DND-41 (cell line): ENCODE results near the gene VWCE.
"Not testable (repeated sequence)": the region's sequence is repeated elsewhere in the genome, so short reads cannot be mapped to it uniquely, and the experiment has no call there.

Source experiments
- CTCF ChIP-seq: IDR thresholded peaks from 2 replicates; pipeline ENCODE4 v1.5.1; 2012; ENCODE audit warnings: borderline replicate concordance, low read length, moderate library complexity, mild to moderate bottlenecking; ENCODE audit not compliant: poor library complexity, severe bottlenecking; ENCODE audit errors: extremely low read depth
- EZH2 ChIP-seq: IDR thresholded peaks from 3 replicates; pipeline ENCODE4 v1.6.1; 2012; ENCODE audit warnings: borderline replicate concordance, low read depth, mild to moderate bottlenecking, moderate library complexity, low read length, inconsistent platforms; ENCODE audit not compliant: severe bottlenecking

DNA sequence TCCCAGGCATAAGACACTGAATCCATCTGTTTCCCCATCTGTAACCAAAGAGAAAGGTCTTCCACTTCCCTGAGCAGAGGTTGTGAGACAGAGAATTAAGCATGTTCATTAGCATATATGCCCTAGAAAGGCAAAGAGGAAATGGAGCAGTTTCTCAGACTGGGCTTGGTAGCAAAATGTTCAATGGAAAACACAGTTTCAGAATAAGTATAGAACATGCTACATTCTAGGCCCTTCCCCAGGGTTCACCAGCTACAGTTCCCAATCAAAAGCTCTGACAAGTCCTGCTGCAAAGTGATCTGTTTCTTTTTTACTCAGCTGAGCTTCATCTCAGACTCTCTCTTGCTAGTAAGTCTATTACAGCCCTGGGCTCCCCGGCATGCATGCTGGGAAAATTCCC lies 42.8 kb downstream of the VWCE start:
- TF ChIP-seq CTCF, EZH2: not testable (repeated sequence)
